Peyer's patch (tissue), 4 donors: ENCODE measurements around the gene NEK4.

ENCODE experiments used
- CTCF ChIP-seq, 6 experiments: fragments of 450-650 bp in 4 of 6; fragments of 200-600 bp in 2 of 6; sonication (generic) in 1 of 6; IDR thresholded peaks; one replicate each; pipeline ENCODE4 v1.5.1; 2017 to 2019; ENCODE audit warnings: antibody characterized with exemption in 6 of 6, mild to moderate bottlenecking in 3 of 6, moderate library complexity in 1 of 6
- POLR2A ChIP-seq, 2 donors: fragments of 450-650 bp; IDR thresholded peaks; one replicate each; pipeline ENCODE4 v1.5.1; 2017; ENCODE audit warnings: antibody characterized with exemption in 2 of 2, mild to moderate bottlenecking in 2 of 2, moderate library complexity in 2 of 2

GRCh38 chr3:52682016-52682415, 88.7 kb downstream of the NEK4 start:
- TF ChIP-seq CTCF (IDR thresholded peaks at IDR 0.05) (no peak), POLR2A (IDR thresholded peaks at IDR 0.05) (no peak)
